Astrocyte of the spinal cord (primary cell): ENCODE measurements around the gene FBXW12.

Experiments
- DNase-seq: peaks from one replicate; pipeline ENCODE4 v3.0.0; 2011; ENCODE audit warnings: low read depth, low spot score
- H3K4me3 ChIP-seq: 2 replicates; pipeline ENCODE4 v1.5.1; 2011; ENCODE audit warnings: low read depth, mild to moderate bottlenecking, low read length, moderate library complexity
- in situ Hi-C: cut with HindIII; loops from 2 replicates; pipeline ENCODE4 v1.10.0; 2017; ENCODE audit warnings: low sequenced_read_pairs
- TF ChIP-seq, protein P1 (sequence below): IDR thresholded peaks from 2 replicates; pipeline ENCODE4 v1.5.1; 2012; ENCODE audit warnings: low read depth, mild to moderate bottlenecking, low read length, inconsistent platforms

Gene FBXW12

GRCh38 chr3:48361928-48362327 lies 10.1 kb upstream of the FBXW12 start:
- in situ Hi-C loops = no loop called here
- no peak overlapping the region for H3K4me3 ChIP-seq
- TF ChIP-seq, protein P1, sequence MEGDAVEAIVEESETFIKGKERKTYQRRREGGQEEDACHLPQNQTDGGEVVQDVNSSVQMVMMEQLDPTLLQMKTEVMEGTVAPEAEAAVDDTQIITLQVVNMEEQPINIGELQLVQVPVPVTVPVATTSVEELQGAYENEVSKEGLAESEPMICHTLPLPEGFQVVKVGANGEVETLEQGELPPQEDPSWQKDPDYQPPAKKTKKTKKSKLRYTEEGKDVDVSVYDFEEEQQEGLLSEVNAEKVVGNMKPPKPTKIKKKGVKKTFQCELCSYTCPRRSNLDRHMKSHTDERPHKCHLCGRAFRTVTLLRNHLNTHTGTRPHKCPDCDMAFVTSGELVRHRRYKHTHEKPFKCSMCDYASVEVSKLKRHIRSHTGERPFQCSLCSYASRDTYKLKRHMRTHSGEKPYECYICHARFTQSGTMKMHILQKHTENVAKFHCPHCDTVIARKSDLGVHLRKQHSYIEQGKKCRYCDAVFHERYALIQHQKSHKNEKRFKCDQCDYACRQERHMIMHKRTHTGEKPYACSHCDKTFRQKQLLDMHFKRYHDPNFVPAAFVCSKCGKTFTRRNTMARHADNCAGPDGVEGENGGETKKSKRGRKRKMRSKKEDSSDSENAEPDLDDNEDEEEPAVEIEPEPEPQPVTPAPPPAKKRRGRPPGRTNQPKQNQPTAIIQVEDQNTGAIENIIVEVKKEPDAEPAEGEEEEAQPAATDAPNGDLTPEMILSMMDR = no peak
- no peak for DNase-seq

DNA sequence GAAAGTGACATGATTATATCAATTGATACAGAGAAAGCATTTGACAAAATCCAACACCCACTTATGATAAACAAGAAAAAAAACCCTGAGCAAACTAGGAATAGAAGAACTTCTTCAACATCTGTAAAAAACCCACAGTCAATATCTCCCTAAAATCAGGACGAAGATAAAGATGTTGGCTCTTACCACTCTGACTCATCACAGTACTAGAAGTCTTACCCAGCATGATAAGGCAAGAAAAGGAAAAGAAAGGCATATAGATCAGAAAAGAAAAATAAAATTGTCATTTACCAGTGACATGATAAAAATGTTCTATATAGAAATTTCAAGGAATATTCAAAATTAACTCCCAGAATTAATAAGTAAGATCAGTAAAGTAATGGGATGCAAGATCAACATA lies 7.2 kb upstream of the FBXW12 start:
- in situ Hi-C loops = no loop called here
- no peak overlapping the region for H3K4me3 ChIP-seq
- TF ChIP-seq, protein P1 = no peak
- DNase-seq = no peak

GRCh38 chr3:48367201-48367600 lies 4.8 kb upstream of the FBXW12 start:
- H3K4me3 ChIP-seq = no peak overlapping the region
- no peak for DNase-seq
- TF ChIP-seq, protein P1 = no peak
- in situ Hi-C loops = no loop called here

DNA sequence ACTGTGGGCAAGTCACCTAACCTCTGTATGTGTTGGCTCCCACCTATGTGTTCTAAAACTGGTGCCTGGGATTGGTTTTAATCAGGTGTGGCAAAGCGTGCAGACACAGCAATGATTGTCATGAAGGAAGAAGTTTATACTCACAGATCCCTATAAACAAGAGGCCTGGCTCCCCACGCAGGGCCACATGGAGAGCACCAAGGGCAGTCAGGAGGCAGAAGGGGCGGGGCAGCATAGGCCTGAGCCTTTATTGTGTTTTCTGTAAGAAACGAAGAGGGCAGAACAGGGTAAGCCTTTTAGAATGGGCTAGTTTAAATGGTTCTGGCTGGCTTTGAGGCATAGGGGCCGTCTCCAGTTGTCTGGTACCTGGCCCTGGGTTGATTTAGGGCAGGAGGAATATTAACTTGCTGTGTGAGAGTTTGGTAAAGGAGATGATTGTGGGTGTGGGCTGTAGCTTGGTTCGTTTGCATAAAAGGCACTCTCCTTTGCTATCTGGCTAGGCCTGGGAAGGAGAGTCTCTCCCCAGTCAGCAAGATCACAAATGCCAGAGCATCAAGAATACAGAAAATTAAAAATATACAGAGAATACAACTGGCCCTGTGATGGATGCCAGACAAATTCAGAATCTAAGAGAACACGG lies 2.2 kb upstream of the FBXW12 start:
- no peak overlapping the region for H3K4me3 ChIP-seq
- DNase-seq = no peak
- in situ Hi-C loops = no loop called here
- TF ChIP-seq, protein P1 = no peak

GRCh38 chr3:48370333-48370713 lies 1.7 kb upstream of the FBXW12 start:
- in situ Hi-C loops = no loop called here
- no peak overlapping the region for H3K4me3 ChIP-seq
- DNase-seq = no peak
- TF ChIP-seq, protein P1 = no peak

DNA sequence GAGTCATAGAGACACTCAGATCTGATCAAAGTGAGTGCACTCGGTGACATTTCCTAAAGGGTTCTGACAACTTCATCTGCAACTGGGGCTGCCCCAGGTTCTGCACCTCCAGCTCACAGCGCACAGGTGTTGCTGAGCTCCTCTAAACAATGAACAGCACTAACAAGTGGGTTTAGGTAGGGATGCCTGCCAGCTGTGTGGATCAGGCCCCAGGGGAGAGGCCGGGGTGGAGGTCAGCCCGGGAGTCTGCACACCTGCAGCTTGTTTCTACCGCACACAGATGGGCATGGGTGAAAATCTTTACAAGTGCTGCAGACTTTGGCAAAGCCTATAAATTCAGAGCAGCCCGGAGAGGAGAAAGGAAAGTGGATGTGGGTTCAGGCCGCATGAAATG lies 355 bp downstream of the FBXW12 start:
- TF ChIP-seq, protein P1 = no peak
- H3K4me3 ChIP-seq = no peak overlapping the region
- in situ Hi-C loops = no loop called here
- no peak for DNase-seq
